ENCODE results near the gene CTDSPL.

DNA sequence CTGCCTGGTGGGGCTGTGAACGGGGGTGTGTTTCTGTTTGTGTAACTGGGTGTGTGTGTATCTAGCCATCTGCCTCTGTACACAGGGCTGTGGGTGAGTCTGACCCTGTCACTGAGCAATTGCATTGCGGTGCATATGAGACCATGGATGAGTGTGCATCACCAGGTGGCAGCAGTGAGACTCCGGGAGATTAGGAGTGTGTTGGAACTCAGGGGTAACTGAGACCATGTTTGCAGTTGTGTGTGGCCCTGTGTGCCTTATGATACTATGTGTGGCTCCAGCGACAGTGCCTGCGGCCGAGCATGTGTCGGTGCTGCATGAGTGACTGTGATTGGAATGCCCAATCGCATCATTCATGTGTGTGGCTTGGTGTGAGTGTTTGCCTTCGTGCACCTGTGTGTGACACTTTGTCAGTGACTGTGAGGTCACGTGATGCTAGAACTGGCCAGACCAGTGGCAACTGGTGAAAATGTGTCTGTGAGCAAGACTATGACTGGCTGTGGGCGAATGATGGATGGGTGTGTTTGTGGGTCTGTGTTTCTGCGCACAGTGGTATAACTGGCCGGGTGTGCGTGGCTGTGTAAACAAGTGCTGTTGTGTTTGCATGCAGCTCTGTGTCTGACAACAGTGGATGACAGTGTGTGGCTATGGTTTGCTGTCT, 142.9 kb downstream of the CTDSPL start:
- no peak for TF ChIP-seq YY1 (IDR thresholded peaks at IDR 0.05; ENCODE audit: low read depth)
- TF ChIP-seq, protein P1, sequence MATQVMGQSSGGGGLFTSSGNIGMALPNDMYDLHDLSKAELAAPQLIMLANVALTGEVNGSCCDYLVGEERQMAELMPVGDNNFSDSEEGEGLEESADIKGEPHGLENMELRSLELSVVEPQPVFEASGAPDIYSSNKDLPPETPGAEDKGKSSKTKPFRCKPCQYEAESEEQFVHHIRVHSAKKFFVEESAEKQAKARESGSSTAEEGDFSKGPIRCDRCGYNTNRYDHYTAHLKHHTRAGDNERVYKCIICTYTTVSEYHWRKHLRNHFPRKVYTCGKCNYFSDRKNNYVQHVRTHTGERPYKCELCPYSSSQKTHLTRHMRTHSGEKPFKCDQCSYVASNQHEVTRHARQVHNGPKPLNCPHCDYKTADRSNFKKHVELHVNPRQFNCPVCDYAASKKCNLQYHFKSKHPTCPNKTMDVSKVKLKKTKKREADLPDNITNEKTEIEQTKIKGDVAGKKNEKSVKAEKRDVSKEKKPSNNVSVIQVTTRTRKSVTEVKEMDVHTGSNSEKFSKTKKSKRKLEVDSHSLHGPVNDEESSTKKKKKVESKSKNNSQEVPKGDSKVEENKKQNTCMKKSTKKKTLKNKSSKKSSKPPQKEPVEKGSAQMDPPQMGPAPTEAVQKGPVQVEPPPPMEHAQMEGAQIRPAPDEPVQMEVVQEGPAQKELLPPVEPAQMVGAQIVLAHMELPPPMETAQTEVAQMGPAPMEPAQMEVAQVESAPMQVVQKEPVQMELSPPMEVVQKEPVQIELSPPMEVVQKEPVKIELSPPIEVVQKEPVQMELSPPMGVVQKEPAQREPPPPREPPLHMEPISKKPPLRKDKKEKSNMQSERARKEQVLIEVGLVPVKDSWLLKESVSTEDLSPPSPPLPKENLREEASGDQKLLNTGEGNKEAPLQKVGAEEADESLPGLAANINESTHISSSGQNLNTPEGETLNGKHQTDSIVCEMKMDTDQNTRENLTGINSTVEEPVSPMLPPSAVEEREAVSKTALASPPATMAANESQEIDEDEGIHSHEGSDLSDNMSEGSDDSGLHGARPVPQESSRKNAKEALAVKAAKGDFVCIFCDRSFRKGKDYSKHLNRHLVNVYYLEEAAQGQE (IDR thresholded peaks at IDR 0.05; ENCODE audit: low read depth), result no peak
- TF ChIP-seq EP300 (IDR thresholded peaks at IDR 0.05; ENCODE audit: borderline replicate concordance), result no peak
